Body of pancreas (tissue), 4 donors: ENCODE data around the gene ANKRD33.

ENCODE experiments used
- CTCF ChIP-seq, 7 experiments: fragments of 450-650 bp in 4 of 7; fragments of 200-600 bp in 3 of 7; sonication (generic) in 3 of 7; IDR thresholded peaks; one replicate each; pipeline ENCODE4 v1.5.1; 2016 to 2019; ENCODE audit warnings: antibody characterized with exemption in 7 of 7
- POLR2A ChIP-seq, 3 donors: fragments of 450-650 bp; IDR thresholded peaks; one replicate each; pipeline ENCODE4 v1.6.1; 2016; ENCODE audit warnings: antibody characterized with exemption in 3 of 3, mild to moderate bottlenecking in 2 of 3

GRCh38 chr12:51926718-51927117 lies 38.8 kb downstream of the ANKRD33 start:
- TF ChIP-seq CTCF (IDR thresholded peaks at IDR 0.05): peak; percentile 30 to 73 (median 66)
- TF ChIP-seq POLR2A (IDR thresholded peaks at IDR 0.05): no peak
